HCT116 (cell line): ENCODE results near the gene LHX5. TPM values are rescaled to one million over a fixed set of nuclear protein-coding genes. Genes with fewer than 3 reads are reported as not detected.

Experiments
- ATAC-seq: fragments of 200-7000 bp; cut with Tn5 transposase; 2 replicates; pipeline ENCODE4 v1.9.1; 2020; ENCODE audit warnings: mild to moderate bottlenecking, moderate library complexity
- BruUV-seq: library from RNA; stranded (reverse); fragments of 400-500 nt; replicated peaks from 2 replicates; lab custom pipeline; 2021; lab: Mats Ljungman, UMichigan
- CTCF ChIA-PET: fragments of 300-600 bp; sonication (Branson Sonifier 250); formaldehyde crosslinking; loops from one replicate; lab custom pipeline; 2021; ENCODE audit warnings: antibody characterized with exemption; lab: Charles Lee
- POLR2A ChIA-PET: fragments of 300-600, 350-600 bp; sonication (Branson Sonifier 250); formaldehyde crosslinking; loops from one replicate; lab custom pipeline; 2021; ENCODE audit warnings: antibody characterized with exemption; lab: Charles Lee
- RAD21 ChIA-PET, 2 experiments: fragments of 300-600 bp; sonication (Branson Sonifier 250); formaldehyde crosslinking; loops; one replicate each; lab custom pipeline; 2023; ENCODE audit warnings: low total read pairs in 2 of 2; ENCODE audit not compliant: uncharacterized antibody in 2 of 2, unreplicated experiment in 2 of 2, low non-redundant PET in 1 of 2; lab: Charles Lee
- DNase-seq: peaks from one replicate; pipeline ENCODE4 v3.0.0-alpha.2; 2010; ENCODE audit warnings: low read depth, low spot score
- H2AFZ ChIP-seq: fragments of 200-600 bp; shearing (Covaris generic), sonication (generic); 2 replicates; pipeline ENCODE4 v1.6.1; 2017; ENCODE audit warnings: low read depth, mixed run types, mixed read lengths, antibody characterized with exemption, low read length; ENCODE audit not compliant: poor library complexity, severe bottlenecking
- H3K27ac ChIP-seq: 2 replicates; pipeline ENCODE4 v1.5.1; 2012; ENCODE audit warnings: low read depth, low read length
- H3K27me3 ChIP-seq: fragments of 200-600 bp; sonication (generic); 2 replicates; pipeline ENCODE4 v1.6.1; 2016; ENCODE audit warnings: mixed run types, low read length, mixed read lengths; ENCODE audit not compliant: insufficient read depth
- H3K36me3 ChIP-seq, 2 experiments: fragments of 200-500 bp in 1 of 2; fragments of 200-600 bp in 1 of 2; sonication (Bioruptor generic) in 1 of 2; sonication (generic) in 1 of 2; 2 replicates each; pipeline versions ENCODE4 v1.5.1 to v1.6.1; 2014 to 2016; ENCODE audit warnings: low read length in 2 of 2, inconsistent platforms in 1 of 2, mixed read lengths in 1 of 2, mixed run types in 1 of 2; ENCODE audit not compliant: insufficient read depth in 2 of 2, control insufficient read depth in 1 of 2
- H3K4me1 ChIP-seq, 2 experiments: fragments of 200-600 bp in 1 of 2; sonication (generic) in 1 of 2; 2 replicates each; pipeline versions ENCODE4 v1.5.1 to v1.6.1; 2012 to 2017; ENCODE audit warnings: low read length in 2 of 2, inconsistent platforms in 1 of 2, mild to moderate bottlenecking in 1 of 2, mixed read lengths in 1 of 2, mixed run types in 1 of 2, moderate library complexity in 1 of 2; ENCODE audit not compliant: insufficient read depth in 2 of 2, control insufficient read depth in 1 of 2
- H3K4me2 ChIP-seq: fragments of 200-600 bp; sonication (generic); 2 replicates; pipeline ENCODE4 v1.6.1; 2017; ENCODE audit warnings: mixed run types, low read length, mixed read lengths
- H3K4me3 ChIP-seq, 2 experiments: fragments of 200-600 bp in 1 of 2; sonication (generic) in 1 of 2; replicated peaks in 1 of 2; 2 replicates each; pipeline ENCODE4 v1.5.1; 2011 to 2016; ENCODE audit warnings: low read length in 2 of 2, control low read depth in 1 of 2, low read depth in 1 of 2, mild to moderate bottlenecking in 1 of 2, mixed read lengths in 1 of 2, mixed run types in 1 of 2
- H3K79me2 ChIP-seq: fragments of 200-600 bp; sonication (generic); 2 replicates; pipeline ENCODE4 v1.6.1; 2017; ENCODE audit warnings: mild to moderate bottlenecking, mixed run types, low read length, moderate library complexity, mixed read lengths; ENCODE audit not compliant: insufficient read depth
- H3K9ac ChIP-seq: fragments of 200-600 bp; sonication (generic); 2 replicates; pipeline ENCODE4 v1.6.1; 2016; ENCODE audit warnings: low read length, mixed read lengths
- H3K9me2 ChIP-seq: fragments of 200-600 bp; sonication (generic), shearing (Covaris generic); 2 replicates; pipeline ENCODE4 v1.6.1; 2017; ENCODE audit warnings: mixed run types, mild to moderate bottlenecking, moderate library complexity; ENCODE audit not compliant: insufficient read depth
- H3K9me3 ChIP-seq, 2 experiments: fragments of 200-500 bp in 1 of 2; fragments of 200-600 bp in 1 of 2; sonication (Bioruptor generic) in 1 of 2; sonication (generic) in 1 of 2; 2 replicates each; pipeline ENCODE4 v1.6.1; 2014 to 2017; ENCODE audit warnings: low read length in 2 of 2, mixed read lengths in 2 of 2, inconsistent platforms in 1 of 2, low read depth in 1 of 2, mild to moderate bottlenecking in 1 of 2, mixed run types in 1 of 2, moderate library complexity in 1 of 2; ENCODE audit not compliant: control insufficient read depth in 1 of 2, insufficient read depth in 1 of 2
- H4K20me1 ChIP-seq: fragments of 200-600 bp; sonication (generic), shearing (Covaris generic); 2 replicates; pipeline ENCODE4 v1.6.1; 2017; ENCODE audit warnings: mixed run types, mild to moderate bottlenecking, moderate library complexity; ENCODE audit not compliant: insufficient read depth
- CBX3 ChIP-seq: IDR thresholded peaks from 2 replicates; pipeline ENCODE4 v1.6.1; 2012; ENCODE audit warnings: low read depth
- CEBPB ChIP-seq: IDR thresholded peaks from 2 replicates; pipeline ENCODE4 v1.6.1; 2012; ENCODE audit warnings: low read depth
- EGR1 ChIP-seq: IDR thresholded peaks from 2 replicates; pipeline ENCODE4 v1.6.1; 2012; ENCODE audit warnings: low read depth
- EZH2 ChIP-seq: fragments of 200-600 bp; sonication (generic); IDR thresholded peaks from 2 replicates; pipeline ENCODE4 v1.6.1; 2017; ENCODE audit warnings: antibody characterized with exemption, mixed run types
- EZH2phosphoT487 ChIP-seq: fragments of 200-600 bp; IDR thresholded peaks from 2 replicates; pipeline ENCODE4 v1.6.1; 2018; ENCODE audit warnings: antibody characterized with exemption, borderline replicate concordance
- FOSL1 ChIP-seq: IDR thresholded peaks from 2 replicates; pipeline ENCODE4 v1.6.1; 2012; ENCODE audit warnings: low read depth
- POLR2A ChIP-seq: IDR thresholded peaks from 2 replicates; pipeline ENCODE4 v1.7.0; 2011; ENCODE audit warnings: borderline replicate concordance; ENCODE audit not compliant: insufficient read depth, insufficient read length; ENCODE audit errors: extremely low read depth
- POLR2AphosphoS5 ChIP-seq: IDR thresholded peaks from 2 replicates; pipeline ENCODE4 v1.6.1; 2011; ENCODE audit warnings: mild to moderate bottlenecking, low read depth, low read length, moderate library complexity
- RAD21 ChIP-seq: IDR thresholded peaks from 2 replicates; pipeline ENCODE4 v1.6.1; 2012; ENCODE audit warnings: low read depth, mild to moderate bottlenecking
- SIN3A ChIP-seq: IDR thresholded peaks from 2 replicates; pipeline ENCODE4 v1.6.1; 2012; ENCODE audit warnings: low read depth
- SP1 ChIP-seq: IDR thresholded peaks from 2 replicates; pipeline ENCODE4 v1.6.1; 2012; ENCODE audit warnings: low read depth
- SRF ChIP-seq: IDR thresholded peaks from 2 replicates; pipeline ENCODE4 v1.6.1; 2012; ENCODE audit warnings: low read depth
- TCF7L2 ChIP-seq: IDR thresholded peaks from 2 replicates; pipeline ENCODE4 v1.7.0; 2011; ENCODE audit warnings: borderline replicate concordance, inconsistent platforms; ENCODE audit not compliant: insufficient read depth, insufficient read length; ENCODE audit errors: extremely low read depth
- YY1 ChIP-seq: IDR thresholded peaks from 2 replicates; pipeline ENCODE4 v1.6.1; 2011; ENCODE audit warnings: low read length, low read depth, moderate library complexity, mild to moderate bottlenecking; ENCODE audit not compliant: insufficient replicate concordance; ENCODE audit errors: extremely low read depth
- ZNF274 ChIP-seq: fragments of 200-500 bp; sonication (Bioruptor generic); IDR thresholded peaks from 2 replicates; pipeline ENCODE4 v1.6.1; 2014; ENCODE audit warnings: mild to moderate bottlenecking, low read depth, low read length, inconsistent platforms
- intact Hi-C: fragments of 100-400 bp; cut with micrococcal nuclease; formaldehyde crosslinking; loops from 2 replicates; pipeline ENCODE4 v1.10.0; 2022
- total RNA-seq: library from RNA; stranded (reverse); gene quantifications from one replicate; pipeline ENCODE4 v1.2.1, GENCODE V29; 2021; ENCODE audit not compliant: unreplicated experiment
- TF ChIP-seq, protein P1 (sequence below): IDR thresholded peaks from 2 replicates; pipeline ENCODE4 v1.6.1; 2011; ENCODE audit warnings: mild to moderate bottlenecking, low read length, moderate library complexity; ENCODE audit not compliant: insufficient replicate concordance; ENCODE audit errors: extremely low read depth
- TF ChIP-seq, protein P2 (sequence below): IDR thresholded peaks from 2 replicates; pipeline ENCODE4 v1.6.1; 2012
- TF ChIP-seq, protein P3 (sequence below): IDR thresholded peaks from 2 replicates; pipeline ENCODE4 v1.6.1; 2012; ENCODE audit warnings: low read depth

LHX5 gene
- total RNA-seq, 1 experiment from 2014 or later, result 2.4 TPM

DNA sequence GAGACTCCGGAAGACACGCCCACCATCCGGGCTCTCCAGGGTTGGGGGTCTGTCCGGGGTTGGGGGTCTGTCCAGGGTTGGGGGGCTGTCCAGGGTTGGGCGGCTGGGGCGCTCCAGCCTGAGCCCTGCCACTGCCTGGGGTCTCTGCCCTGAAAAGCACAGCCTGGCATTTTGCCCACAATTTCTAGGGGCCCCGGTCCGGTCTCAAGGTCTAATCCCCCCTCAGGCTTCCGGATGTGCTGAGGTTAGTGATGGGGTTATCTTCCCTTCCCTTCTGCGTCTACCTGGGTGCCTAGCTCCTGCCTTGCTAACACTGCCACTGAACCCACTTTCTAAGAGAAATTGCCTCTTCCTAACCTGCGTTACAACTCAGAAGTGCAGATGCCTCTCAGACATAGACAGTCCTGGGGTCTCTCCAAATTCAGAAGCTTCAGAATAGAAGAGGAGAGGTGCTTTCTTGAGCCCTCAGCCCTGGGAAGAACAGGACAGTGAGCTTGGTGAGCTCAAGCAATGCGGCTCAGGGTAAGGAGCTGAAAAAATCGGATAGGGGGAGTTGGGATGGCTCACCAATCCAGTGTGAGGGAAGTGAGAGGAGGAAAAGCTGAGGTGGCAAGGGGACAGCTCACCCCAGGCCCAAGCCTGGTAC, 5.7 kb downstream of the LHX5 start (continued):
- TF ChIP-seq EGR1 (no peak), TCF7L2 (no peak), RAD21 (no peak), SIN3A (no peak), POLR2AphosphoS5 (no peak), SP1 (no peak), POLR2A (no peak)
- TF ChIP-seq, protein P1, sequence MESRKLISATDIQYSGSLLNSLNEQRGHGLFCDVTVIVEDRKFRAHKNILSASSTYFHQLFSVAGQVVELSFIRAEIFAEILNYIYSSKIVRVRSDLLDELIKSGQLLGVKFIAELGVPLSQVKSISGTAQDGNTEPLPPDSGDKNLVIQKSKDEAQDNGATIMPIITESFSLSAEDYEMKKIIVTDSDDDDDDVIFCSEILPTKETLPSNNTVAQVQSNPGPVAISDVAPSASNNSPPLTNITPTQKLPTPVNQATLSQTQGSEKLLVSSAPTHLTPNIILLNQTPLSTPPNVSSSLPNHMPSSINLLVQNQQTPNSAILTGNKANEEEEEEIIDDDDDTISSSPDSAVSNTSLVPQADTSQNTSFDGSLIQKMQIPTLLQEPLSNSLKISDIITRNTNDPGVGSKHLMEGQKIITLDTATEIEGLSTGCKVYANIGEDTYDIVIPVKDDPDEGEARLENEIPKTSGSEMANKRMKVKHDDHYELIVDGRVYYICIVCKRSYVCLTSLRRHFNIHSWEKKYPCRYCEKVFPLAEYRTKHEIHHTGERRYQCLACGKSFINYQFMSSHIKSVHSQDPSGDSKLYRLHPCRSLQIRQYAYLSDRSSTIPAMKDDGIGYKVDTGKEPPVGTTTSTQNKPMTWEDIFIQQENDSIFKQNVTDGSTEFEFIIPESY, result no peak

DNA sequence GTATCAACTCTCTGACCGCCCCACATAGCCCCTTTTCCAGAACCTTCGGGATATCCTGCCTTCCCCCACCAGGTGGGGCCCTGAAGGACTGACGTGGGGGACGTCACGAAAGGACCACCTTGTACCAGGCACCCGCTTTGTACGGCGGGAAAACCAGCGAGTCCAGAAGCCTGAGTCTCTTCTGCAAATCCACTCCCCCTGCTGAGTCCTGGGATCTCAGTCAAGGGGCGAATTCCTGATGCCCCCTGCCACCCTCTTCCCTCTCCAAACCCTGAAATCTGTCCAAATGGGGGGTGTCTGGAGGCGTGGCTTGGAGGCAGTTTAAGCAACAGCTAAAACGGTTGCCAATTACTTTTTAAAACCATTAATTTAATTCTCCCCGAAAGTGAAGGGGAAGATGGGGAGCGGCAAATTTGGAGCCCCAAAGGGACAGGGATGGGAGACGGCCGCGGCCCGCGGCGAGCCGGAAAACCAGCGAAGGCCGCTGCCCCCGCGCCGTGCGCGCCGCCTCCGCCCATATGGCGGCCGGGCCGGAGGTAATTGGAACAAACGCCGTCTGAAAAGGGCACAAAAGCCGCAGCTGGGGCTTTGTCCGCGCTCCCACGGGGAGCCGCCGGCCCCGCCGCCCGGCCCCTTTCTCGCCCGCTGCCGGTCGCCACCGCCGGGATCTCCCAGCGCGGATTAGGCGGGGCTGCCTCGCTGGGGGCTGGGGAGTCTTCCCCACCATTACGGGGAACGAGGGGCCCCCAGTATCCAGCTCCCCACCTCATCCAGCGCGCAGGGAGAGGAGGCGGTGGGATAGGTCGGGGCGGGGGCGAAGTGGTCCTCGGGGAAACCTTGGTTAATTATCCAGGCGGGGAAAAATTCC, 6.6 kb downstream of the LHX5 start:
- no peak overlapping the region for H3K4me2 ChIP-seq
- no peaks in the 10 kb centered on the region for H4K20me1 ChIP-seq
- H3K4me3 ChIP-seq, result no peak overlapping the region
- ChIA-PET CTCF (no interaction called here), RAD21 (no interaction called here), POLR2A (no interaction called here)
- no peak overlapping the region for H3K27ac ChIP-seq
- peaks cover under 1% of the 10 kb centered on the region; the same call in 1 of the 2 replicates for H3K27me3 ChIP-seq
- DNase-seq (no peak), ATAC-seq (no peak)
- no peak overlapping the region for H2AFZ ChIP-seq
- BruUV-seq, result no TSS peak
- no peaks in the 10 kb centered on the region for H3K9me3 ChIP-seq
- H3K9ac ChIP-seq, result no peak overlapping the region
- peaks cover 6 to 18% of the 10 kb centered on the region in 2 experiments; a peak in 3 of 4 replicates for H3K4me1 ChIP-seq
- no peaks in the 10 kb centered on the region for H3K36me3 ChIP-seq
- no peaks in the 10 kb centered on the region for H3K79me2 ChIP-seq
- intact Hi-C loops, result no loop called here
- no peaks in the 10 kb centered on the region for H3K9me2 ChIP-seq
- TF ChIP-seq YY1, result no peak
- TF ChIP-seq POLR2AphosphoS5, result no peak
- no peak for TF ChIP-seq CEBPB
- TF ChIP-seq, protein P2, sequence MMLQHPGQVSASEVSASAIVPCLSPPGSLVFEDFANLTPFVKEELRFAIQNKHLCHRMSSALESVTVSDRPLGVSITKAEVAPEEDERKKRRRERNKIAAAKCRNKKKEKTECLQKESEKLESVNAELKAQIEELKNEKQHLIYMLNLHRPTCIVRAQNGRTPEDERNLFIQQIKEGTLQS, result no peak
- TF ChIP-seq SIN3A, result no peak
- TF ChIP-seq EZH2, result no peak
- TF ChIP-seq FOSL1, result no peak
- no peak for TF ChIP-seq SRF
- no peak for TF ChIP-seq EGR1
- TF ChIP-seq POLR2A, result no peak
- no peak for TF ChIP-seq SP1
- no peak for TF ChIP-seq RAD21
- TF ChIP-seq ZNF274, result no peak
- TF ChIP-seq CBX3, result no peak
- TF ChIP-seq, protein P3, sequence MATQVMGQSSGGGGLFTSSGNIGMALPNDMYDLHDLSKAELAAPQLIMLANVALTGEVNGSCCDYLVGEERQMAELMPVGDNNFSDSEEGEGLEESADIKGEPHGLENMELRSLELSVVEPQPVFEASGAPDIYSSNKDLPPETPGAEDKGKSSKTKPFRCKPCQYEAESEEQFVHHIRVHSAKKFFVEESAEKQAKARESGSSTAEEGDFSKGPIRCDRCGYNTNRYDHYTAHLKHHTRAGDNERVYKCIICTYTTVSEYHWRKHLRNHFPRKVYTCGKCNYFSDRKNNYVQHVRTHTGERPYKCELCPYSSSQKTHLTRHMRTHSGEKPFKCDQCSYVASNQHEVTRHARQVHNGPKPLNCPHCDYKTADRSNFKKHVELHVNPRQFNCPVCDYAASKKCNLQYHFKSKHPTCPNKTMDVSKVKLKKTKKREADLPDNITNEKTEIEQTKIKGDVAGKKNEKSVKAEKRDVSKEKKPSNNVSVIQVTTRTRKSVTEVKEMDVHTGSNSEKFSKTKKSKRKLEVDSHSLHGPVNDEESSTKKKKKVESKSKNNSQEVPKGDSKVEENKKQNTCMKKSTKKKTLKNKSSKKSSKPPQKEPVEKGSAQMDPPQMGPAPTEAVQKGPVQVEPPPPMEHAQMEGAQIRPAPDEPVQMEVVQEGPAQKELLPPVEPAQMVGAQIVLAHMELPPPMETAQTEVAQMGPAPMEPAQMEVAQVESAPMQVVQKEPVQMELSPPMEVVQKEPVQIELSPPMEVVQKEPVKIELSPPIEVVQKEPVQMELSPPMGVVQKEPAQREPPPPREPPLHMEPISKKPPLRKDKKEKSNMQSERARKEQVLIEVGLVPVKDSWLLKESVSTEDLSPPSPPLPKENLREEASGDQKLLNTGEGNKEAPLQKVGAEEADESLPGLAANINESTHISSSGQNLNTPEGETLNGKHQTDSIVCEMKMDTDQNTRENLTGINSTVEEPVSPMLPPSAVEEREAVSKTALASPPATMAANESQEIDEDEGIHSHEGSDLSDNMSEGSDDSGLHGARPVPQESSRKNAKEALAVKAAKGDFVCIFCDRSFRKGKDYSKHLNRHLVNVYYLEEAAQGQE, result no peak
- no peak for TF ChIP-seq EZH2phosphoT487
